ENCODE results near the gene TRIM52. TPM values are rescaled to one million over a fixed set of nuclear protein-coding genes. Genes with fewer than 3 reads are reported as not detected.

Gene TRIM52
- total and polyA plus RNA-seq, 10 of the 15 experiments (the other 5 are each of a cell fraction or from before 2014, with no cell fraction given), result 1.4 to 24.3 (median 8.1) TPM

DNA sequence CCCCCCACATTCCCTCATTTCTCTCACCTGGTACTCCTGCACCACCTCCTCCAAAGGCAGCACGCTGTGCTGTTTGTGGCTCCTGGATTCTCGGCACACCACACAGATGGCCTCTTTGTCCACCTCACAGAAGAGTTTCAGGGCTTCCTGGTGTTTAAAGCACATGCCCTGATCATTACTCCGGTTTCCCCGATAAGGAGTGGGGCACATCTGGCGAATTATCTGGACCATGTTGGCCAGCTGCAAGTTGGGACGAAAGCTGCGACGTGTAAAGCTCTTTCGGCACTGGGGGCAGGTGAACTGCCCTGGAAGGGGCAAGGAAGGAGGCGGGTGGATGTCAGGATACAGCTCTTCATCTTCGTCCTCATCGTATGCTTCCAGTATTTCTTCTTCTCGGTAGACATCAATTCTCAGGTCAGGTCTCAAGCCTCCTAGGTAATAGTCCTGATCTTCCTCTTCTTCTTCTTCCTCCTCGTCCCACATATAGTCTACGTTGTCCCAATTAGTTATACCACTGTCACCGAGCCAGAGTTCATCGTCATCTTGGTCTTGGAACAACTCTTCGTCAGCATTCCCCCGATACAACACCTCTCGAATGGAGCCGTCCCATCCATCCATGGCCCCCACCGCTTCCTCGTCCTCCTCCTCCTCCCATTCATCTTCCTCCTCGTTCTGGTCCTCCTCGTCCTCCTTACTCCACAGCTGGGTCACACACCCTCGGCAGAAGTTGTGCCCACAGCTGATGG lies 796 bp downstream of the TRIM52 start (continued):
- TF ChIP-seq, protein P1, sequence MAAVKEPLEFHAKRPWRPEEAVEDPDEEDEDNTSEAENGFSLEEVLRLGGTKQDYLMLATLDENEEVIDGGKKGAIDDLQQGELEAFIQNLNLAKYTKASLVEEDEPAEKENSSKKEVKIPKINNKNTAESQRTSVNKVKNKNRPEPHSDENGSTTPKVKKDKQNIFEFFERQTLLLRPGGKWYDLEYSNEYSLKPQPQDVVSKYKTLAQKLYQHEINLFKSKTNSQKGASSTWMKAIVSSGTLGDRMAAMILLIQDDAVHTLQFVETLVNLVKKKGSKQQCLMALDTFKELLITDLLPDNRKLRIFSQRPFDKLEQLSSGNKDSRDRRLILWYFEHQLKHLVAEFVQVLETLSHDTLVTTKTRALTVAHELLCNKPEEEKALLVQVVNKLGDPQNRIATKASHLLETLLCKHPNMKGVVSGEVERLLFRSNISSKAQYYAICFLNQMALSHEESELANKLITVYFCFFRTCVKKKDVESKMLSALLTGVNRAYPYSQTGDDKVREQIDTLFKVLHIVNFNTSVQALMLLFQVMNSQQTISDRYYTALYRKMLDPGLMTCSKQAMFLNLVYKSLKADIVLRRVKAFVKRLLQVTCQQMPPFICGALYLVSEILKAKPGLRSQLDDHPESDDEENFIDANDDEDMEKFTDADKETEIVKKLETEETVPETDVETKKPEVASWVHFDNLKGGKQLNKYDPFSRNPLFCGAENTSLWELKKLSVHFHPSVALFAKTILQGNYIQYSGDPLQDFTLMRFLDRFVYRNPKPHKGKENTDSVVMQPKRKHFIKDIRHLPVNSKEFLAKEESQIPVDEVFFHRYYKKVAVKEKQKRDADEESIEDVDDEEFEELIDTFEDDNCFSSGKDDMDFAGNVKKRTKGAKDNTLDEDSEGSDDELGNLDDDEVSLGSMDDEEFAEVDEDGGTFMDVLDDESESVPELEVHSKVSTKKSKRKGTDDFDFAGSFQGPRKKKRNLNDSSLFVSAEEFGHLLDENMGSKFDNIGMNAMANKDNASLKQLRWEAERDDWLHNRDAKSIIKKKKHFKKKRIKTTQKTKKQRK (IDR thresholded peaks at IDR 0.05; ENCODE audit: low read depth, low read length), result no peak
- TF ChIP-seq HCFC1 (IDR thresholded peaks at IDR 0.05; ENCODE audit: low read length) (no peak), EED (IDR thresholded peaks at IDR 0.05; ENCODE audit: low read depth) (no peak), BRCA1 (IDR thresholded peaks at IDR 0.05; ENCODE audit: low read depth, low read length) (no peak), SP1 (IDR thresholded peaks at IDR 0.05; ENCODE audit: low read depth, low read length) (no peak), SMAD5 (IDR thresholded peaks at IDR 0.05; ENCODE audit: low read depth) (no peak), RCOR1 (conservative IDR thresholded peaks at IDR 0.05; ENCODE audit: low read depth, low read length) (no peak), WRNIP1 (IDR thresholded peaks at IDR 0.05; ENCODE audit: borderline replicate concordance, low read depth, low read length) (no peak)

DNA sequence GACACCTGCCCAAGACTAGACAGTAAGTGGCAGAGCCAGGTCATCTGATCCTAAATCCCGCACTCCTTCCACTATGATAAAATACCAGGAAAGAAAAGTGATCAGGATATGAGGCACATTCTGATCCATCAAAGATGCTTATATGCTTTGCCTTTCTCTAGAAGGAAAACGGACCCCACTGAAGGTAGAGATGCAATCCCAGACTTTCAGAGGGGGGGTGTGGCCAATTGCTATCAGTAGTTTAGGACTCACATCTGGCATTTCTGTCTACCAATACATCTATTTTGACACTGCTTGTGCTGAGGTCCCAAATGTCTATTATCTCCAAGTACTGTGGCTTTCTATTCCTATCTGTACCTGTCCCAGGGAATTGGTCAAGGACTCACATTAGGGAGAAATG lies 1.7 kb downstream of the TRIM52 start:
- Histone ChIP-seq H4K20me1 (ENCODE audit: control insufficient read depth, insufficient read depth) (no peaks in the 10 kb centered on the region), H3K9ac (ENCODE audit: control insufficient read depth, insufficient read depth, low read length) (peak overlapping the region; percentile 98), H3K4me3 (peak overlapping the region; percentile 95), H3K79me2 (ENCODE audit: control insufficient read depth, insufficient read depth, low read length) (peaks cover 72% of the 10 kb centered on the region), H3K27ac (ENCODE audit: control insufficient read depth, insufficient read depth) (no peak overlapping the region), H3K9me3 (replicated peaks; ENCODE audit: control insufficient read depth, insufficient read depth, low read length) (no peaks in the 10 kb centered on the region), H3K4me2 (ENCODE audit: control insufficient read depth, insufficient read depth) (peak overlapping the region; percentile 97), H3K36me3 (ENCODE audit: control insufficient read depth in 2 of 2, insufficient read depth in 2 of 2, low read length in 1 of 2) (peaks cover 1 to 11% of the 10 kb centered on the region in 2 experiments; a peak in 3 of 4 replicates), H3K4me1 (ENCODE audit: control insufficient read depth, insufficient read depth, low read length) (peaks cover 3% of the 10 kb centered on the region; the same call in 1 of the 2 replicates), H2AFZ (ENCODE audit: control insufficient read depth, low read depth, low read length) (no peak overlapping the region), H3K27me3 (replicated peaks in 1 of 2; ENCODE audit: control insufficient read depth in 2 of 2, insufficient read depth in 2 of 2, low read length in 1 of 2) (no peaks in the 10 kb centered on the region)
- ChIA-PET RAD21 (ENCODE audit: unreplicated experiment) (interaction anchor here (2.8 kb wide), 1 partner anchor 9 kb away, joined by 13 read pairs; no protein-coding TSS in a partner anchor), SMC1A (ENCODE audit: uncharacterized antibody, unreplicated experiment) (interaction anchor here (1.3 to 3.7 kb wide), 4 partner anchors 9 to 75 kb away, joined by 3 to 25 read pairs (median 4); partner anchors contain the start of gene RACK1), POLR2A (interaction anchor here (1.5 to 3.7 kb wide), 3 partner anchors 8 to 52 kb away, joined by 3 to 19 read pairs (median 6); no protein-coding TSS in a partner anchor), CTCF (interaction anchor here (2.4 kb wide), 1 partner anchor 70 kb away, joined by 7 read pairs; no protein-coding TSS in a partner anchor)
- no peak for DNase-seq (ENCODE audit: low read depth, low spot score)
- BruUV-seq (replicated peaks), result no TSS peak
- no peak for FAIRE-seq
- intact Hi-C loops (cut with micrococcal nuclease; ENCODE audit: unreplicated experiment) (no loop called here), in situ Hi-C loops (cut with MboI) (loop anchor here (10.0 kb wide), 1 partner anchor 74 kb away; no protein-coding TSS in a partner anchor)
- 50% methylated on average over 2 of the region's 2 CpGs for whole genome bisulfite sequencing (ENCODE audit: insufficient coverage, insufficient replicate concordance, low lambda C conversion rate, missing lambda C conversion rate)
- no peak for ATAC-seq
- TF ChIP-seq EGR1 (IDR thresholded peaks at IDR 0.05; ENCODE audit: borderline replicate concordance in 1 of 2, low read depth in 2 of 2, low read length in 2 of 2) (no peak), YY1 (IDR thresholded peaks at IDR 0.05; ENCODE audit: low read depth, low read length) (no peak), JUND (IDR thresholded peaks at IDR 0.05; ENCODE audit: low read depth, low read length) (no peak), ZSCAN29 (IDR thresholded peaks at IDR 0.05) (no peak), CHD2 (IDR thresholded peaks at IDR 0.05; ENCODE audit: borderline replicate concordance, low read depth, low read length) (no peak), SIN3A (IDR thresholded peaks at IDR 0.05; ENCODE audit: low read depth, low read length) (no peak), EED (IDR thresholded peaks at IDR 0.05; ENCODE audit: low read depth) (no peak)
- TF ChIP-seq, protein P2, sequence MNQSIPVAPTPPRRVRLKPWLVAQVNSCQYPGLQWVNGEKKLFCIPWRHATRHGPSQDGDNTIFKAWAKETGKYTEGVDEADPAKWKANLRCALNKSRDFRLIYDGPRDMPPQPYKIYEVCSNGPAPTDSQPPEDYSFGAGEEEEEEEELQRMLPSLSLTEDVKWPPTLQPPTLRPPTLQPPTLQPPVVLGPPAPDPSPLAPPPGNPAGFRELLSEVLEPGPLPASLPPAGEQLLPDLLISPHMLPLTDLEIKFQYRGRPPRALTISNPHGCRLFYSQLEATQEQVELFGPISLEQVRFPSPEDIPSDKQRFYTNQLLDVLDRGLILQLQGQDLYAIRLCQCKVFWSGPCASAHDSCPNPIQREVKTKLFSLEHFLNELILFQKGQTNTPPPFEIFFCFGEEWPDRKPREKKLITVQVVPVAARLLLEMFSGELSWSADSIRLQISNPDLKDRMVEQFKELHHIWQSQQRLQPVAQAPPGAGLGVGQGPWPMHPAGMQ (IDR thresholded peaks at IDR 0.05; ENCODE audit: borderline replicate concordance), result no peak
- TF ChIP-seq, protein P3, sequence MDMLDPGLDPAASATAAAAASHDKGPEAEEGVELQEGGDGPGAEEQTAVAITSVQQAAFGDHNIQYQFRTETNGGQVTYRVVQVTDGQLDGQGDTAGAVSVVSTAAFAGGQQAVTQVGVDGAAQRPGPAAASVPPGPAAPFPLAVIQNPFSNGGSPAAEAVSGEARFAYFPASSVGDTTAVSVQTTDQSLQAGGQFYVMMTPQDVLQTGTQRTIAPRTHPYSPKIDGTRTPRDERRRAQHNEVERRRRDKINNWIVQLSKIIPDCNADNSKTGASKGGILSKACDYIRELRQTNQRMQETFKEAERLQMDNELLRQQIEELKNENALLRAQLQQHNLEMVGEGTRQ (IDR thresholded peaks at IDR 0.05; ENCODE audit: borderline replicate concordance, low read depth, low read length), result no peak
- TF ChIP-seq, protein P4, sequence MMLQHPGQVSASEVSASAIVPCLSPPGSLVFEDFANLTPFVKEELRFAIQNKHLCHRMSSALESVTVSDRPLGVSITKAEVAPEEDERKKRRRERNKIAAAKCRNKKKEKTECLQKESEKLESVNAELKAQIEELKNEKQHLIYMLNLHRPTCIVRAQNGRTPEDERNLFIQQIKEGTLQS (IDR thresholded peaks at IDR 0.05; ENCODE audit: borderline replicate concordance, extremely low read depth, low read depth, low read length), result no peak

Data from GM12878 (cell line).